CMK (cell line): ENCODE data around the gene CHRNA4.
"Not testable (repeated sequence)": the region's sequence is repeated elsewhere in the genome, so short reads cannot be mapped to it uniquely, and the experiment has no call there.

Experiments used
- DNase-seq: peaks from one replicate; pipeline ENCODE4 v3.0.0-alpha.2; 2010; ENCODE audit warnings: low read depth

Gene CHRNA4

DNA sequence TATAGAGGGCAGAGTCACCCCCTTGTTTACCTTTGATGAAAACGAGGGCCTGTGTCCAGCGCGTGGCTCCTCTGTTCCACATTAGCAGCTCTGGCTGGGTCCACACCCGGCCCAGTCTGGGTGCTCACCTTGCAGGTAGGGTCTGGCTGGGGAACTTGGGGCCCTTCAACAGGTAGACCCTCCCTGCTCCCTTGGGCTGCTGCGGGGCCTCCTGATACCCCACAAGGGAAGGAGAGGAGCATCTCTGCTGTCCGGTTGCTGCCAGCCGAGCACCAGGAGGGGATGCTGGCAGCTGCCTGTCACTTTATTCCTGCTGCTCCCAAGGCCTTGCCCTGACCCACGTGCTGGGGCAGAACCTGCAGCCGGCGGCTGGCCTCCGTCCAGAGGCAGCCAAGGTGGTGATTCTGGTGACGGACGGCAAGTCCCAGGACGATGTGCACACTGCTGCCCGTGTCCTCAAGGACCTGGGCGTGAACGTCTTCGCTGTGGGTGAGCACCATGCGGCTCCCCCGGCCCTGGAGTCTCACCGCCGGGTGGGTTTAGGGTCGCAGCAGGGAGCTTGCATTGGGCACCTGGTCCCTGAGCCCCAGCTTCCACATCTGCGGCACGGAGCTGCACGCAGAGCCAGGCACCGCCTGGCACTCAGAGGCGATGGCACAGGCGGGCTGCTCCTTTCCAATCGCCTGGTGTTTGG is 52.8 kb downstream of the CHRNA4 start:
- no peak for DNase-seq

DNA sequence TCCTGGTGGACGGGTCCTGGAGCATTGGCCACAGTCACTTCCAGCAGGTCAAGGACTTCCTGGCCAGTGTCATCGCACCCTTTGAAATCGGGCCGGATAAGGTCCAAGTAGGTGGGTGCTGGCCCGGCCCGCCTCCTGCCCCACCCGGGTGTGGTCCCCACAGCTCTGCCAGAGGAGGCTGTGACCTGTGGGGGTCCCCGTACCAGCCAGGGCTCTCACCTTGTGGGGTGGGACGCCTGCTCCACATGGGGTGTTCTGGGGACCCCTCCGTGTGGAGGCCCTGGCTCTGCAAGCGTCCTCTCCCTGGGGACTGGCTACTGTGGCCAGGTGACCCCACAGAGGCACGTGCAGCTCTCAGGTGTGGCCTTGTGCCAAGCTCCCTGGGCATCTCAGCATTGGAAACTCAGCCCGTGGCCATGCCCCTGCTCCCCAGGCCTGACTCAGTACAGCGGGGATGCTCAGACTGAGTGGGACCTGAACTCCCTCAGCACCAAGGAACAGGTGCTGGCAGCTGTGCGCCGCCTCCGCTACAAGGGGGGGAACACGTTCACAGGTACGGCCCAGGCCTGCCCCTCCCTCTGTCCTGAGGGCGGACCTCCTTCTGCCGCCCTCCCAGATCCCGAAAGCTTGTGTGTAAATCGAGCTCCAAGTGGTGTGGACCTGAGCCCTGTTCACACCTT is 53.5 kb downstream of the CHRNA4 start:
- DNase-seq = no peak

DNA sequence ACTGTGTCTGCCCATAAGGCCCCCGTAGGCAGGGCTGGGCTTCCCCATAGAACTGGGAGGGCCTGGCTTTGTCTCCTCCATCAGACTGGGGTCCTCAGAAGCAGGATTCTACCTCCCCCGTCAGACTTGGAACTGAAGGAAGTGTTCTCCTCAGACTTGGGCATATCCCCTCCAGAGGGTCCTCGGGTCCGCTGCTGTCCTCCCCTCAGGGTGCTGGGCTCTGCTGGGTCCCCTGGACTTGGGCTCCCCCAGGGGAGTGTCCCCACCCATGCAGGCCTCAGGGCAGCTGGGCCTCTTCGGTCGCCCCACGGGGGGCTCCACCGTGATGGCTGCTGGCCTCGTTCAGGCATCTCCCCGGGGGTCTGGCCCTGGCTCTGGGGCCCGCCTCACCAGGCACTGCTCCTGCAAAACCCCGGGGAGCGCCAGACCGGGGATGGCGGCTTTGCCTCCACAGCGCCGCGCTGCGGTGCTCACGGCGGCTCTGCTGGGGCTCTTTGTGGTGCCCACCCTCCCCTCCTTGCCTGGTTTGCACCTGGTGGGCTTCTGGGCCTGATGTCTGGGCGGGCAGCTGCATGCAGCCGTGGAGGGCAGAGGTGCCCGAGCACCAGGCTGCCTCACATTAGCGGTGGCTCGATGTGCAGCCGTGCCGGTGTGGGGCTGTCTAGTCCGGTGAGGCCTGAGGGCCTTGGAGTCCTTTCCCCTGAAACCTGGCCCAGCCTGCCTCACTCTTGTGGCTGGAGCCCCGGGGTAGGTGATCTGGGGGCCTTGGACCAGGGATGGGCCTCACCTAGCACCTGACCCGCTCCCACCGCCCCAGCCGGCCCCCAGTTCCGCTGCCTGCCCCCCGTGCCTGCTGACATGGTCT is 54.2 kb downstream of the CHRNA4 start:
- DNase-seq = no peak

DNA sequence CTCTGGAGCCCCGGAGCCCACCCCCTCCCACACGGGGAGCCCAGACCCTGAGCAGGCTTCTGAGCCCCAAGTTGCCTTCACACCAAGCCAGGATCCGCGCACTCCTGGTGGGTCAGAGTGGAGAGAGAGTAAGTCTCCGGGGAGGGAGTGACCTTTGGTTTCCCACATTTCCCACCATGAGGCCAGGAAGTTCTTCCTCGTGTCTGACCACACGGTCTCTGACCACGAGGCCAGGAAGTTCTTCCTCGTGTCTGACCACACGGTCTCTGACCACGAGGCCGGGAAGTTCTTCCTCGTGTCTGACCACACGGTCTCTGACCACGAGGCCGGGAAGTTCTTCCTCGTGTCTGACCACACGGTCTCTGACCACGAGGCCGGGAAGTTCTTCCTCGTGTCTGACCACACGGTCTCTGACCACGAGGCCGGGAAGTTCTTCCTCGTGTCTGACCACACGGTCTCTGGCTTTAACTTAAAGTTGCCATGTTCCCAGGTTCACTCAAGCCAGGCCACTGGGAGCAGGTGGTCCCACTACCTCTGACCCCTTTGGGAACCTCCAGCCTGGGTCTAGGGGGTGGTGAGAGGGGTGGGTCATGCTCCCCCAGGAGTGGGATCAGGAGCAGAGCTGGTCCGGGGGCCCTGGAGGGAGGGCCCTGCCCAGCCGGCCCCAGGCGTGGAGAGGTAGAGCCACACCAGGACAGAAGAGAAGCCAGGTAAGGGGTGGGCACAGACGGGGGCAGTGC is 55.0 kb downstream of the CHRNA4 start:
- not testable (repeated sequence) for DNase-seq

DNA sequence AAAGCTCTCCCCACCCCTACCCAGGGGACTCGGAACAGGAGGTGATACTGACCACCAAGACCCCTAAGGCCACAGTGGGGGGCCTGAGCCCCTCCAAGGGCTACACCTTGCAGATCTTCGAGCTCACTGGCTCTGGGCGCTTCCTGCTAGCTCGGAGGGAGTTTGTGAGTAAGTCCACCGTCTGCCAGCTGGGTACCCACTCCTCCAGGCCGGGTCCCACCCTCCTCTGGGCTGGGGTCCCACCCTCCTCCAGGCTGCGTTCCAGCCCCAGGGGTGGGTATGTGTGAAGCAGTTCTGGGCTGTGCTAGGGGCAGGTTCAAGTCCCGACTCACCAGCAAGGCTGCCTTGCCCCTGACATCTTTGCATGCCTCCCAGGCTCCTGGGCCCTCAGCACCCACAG is 55.8 kb downstream of the CHRNA4 start:
- no peak for DNase-seq

DNA sequence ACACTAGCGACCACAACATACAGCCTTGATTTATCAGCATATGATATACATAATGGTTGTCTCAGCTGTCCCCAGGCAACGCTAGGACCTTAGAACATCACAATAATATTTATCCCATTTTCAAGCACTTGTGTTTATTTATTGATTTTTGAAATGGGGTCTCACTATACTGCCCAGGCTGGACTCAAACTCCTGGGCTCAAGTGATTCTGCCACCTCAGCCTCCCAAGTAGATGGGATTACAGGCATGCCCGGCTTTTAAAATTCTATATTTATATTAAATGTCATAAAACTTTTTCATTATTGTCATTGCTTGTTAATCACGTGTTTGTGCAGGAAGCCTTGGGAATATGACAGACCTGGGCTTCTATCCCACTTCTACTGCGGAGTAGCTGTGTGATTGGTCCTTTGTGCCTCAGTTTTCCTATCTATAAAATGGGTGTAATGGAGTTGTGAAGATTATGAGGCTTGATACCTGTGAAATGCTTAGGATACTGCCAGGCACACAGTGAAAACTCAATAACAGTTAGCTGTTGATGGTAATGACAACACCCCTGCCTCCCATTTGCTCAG is 58.0 kb downstream of the CHRNA4 start:
- no peak for DNase-seq

DNA sequence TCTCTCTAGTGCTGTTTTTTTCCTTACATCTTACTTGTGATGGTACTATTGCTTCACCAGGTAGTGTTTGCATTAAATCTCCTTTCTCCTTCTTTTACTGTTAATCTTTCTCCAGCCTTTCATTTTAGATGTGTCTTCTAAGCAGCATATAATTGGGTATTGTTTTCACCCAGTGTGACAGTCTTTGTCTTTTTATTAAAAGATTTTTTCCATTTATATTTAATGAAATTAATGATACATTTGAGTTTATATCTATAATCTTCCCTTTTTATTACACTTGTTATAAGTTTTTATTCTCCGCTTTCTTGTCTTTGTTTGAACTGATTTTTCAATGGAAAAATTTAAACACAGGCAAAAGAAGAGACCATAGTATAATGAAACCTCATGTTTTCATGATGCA is 59.5 kb downstream of the CHRNA4 start:
- no peak for DNase-seq

DNA sequence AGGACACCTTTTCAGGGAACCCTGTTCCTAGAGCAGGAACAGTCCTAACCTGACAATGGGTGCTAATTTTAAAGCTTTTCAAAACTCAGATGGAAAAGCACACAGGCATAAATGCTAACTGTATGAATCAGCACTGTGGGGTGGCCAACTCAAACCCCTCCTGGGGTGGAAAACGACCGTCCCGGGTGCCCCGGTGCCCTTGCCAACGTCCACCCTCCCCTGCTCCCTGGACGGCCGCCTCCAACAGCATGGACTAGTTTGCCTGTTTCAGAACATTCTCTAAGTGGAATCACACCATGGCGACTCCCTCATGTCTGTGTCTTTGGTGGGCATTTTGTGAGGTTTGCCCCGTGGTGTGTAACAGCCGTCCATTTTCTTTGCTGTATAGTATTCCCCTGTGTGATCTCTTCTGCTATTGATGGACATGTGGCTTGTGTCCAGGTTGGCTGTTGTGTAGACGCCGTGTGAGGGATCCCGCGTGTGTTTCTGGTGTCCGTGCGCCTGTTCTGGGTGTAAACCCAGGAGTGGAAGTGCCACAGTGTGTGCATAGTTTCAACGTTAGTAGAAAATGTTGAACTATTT is 62.3 kb downstream of the CHRNA4 start:
- DNase-seq = no peak

DNA sequence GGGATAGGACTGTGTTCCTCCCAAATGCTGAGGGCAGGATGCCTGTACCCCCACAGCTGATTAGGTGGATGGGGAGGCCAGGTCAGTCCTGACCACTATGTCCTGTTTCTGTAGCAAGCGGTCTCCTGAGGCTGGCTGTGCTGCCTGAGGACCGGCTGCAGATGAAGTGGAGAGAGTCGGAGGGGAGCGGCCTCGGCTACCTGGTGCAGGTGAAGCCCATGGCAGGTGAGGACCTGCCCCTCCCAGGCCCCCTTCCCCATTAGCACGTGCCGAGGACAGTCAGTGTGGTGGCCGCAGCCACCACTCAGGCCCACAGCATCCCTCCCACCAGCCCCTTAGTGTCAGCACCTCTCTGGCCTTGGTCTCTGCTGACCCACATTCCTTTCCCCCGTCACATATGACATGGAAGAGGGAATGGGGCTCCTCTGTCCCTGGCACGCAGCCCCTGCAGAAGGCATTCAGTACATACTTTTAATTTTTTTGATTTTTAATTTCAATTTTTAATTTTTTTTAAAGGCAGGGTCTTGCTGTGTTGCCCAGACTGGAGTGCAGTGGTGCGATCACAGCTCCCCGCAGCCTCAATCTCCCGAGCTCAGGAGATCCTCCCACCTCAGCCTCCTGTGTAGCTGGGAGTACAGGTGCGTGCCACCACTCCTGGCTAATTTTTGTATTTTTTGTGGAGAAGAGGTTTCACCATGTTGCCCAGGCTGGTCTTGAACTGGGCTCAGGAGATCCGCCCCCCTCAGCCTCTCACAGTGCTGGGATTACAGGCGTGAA is 63.2 kb downstream of the CHRNA4 start:
- DNase-seq = no peak

DNA sequence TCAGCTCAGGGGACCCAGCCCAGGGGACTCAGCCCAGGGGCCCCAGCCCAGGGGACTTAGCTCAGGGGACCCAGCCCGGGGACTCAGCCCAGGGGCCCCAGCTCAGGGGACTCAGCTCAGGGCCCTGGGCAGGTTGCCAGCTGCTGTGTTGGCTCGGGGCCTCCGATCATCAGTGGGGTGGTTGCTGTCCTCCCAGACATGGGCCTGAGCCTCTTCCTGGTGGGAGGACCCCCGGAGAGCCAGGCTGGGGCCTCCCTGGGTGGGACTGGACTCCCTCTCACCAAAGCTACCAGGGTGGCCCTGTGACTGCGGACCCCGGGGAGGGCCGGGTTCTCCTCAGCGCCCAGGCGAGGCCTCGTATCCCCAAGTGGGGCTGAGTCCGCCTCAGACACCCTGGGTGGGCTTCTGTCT is 63.8 kb downstream of the CHRNA4 start:
- no peak for DNase-seq

DNA sequence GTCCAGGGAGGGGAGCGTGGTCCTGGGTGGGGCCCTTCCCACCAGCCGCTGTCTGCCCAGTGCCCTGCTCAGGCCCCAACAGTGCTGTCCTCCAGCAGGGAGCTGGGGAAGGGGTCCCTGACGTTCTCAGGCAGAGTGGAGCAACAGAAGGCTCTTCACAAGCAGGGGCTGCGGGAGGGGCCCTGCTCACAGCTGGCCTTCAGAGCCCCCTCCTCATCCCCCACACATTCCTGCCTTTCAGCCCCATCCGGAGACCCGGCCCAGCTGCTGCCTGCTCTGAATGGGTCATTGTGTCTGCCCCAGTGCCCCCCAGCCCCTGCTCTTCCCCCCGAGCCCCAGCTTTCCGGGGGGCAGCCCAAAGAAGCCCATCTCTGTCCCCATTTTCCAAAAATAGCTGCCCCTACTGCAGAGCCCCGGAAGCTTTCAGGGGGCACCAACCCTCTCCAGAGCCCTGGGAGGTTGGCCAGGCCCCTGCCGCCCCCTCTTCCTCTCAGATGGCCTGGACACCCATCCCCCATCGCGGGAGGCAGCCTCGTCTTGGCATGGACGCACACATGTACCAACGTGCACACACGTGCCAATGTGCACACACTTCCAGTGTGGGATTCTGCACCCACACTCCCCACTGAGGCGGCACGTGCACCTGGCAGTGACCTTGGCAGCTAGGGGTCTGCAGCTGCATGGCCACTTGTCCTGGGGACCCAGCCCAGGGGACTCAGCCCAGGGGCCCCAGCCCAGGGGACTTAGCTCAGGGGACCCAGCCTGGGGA is 64.4 kb downstream of the CHRNA4 start:
- no peak for DNase-seq

DNA sequence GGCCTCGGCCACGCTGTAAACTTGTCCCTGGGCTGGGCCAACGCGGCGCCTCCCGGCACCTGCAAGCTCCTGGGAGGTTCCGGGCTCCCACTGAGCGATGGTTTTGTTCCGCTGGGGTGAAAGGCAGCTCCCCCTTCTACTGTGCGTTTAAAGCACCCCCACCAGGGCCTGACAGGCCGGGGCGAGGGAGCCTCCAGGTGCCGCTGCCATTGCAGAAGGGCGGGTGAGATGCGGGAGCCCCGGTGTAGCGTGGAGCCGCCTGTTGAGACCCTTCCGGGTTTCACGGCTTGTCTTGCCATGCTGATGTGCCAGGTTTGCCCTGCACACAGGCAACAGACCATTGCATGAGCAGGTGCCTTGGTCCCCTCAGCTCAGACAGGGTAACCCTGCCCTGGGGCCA is 65.3 kb downstream of the CHRNA4 start:
- no peak for DNase-seq

DNA sequence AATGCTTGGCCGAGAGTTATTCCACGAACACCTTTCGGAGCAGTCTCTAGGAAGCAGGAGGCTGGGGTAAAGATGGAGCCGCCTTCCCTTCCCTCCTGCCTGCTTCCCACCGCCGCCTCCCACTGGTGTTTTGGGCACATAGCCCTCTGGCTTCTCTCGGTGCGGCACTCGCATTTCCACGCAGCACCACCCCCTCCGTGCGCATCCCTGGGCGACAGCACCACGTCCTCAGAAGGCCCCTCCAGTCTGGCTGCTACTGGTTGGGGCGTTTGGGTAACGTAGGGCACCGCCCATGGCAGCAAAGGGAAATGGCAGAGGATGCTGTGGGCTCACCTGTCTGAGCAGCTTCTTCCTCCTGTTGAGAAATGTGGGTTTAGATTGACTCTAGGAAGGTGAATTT is 65.7 kb downstream of the CHRNA4 start:
- no peak for DNase-seq

DNA sequence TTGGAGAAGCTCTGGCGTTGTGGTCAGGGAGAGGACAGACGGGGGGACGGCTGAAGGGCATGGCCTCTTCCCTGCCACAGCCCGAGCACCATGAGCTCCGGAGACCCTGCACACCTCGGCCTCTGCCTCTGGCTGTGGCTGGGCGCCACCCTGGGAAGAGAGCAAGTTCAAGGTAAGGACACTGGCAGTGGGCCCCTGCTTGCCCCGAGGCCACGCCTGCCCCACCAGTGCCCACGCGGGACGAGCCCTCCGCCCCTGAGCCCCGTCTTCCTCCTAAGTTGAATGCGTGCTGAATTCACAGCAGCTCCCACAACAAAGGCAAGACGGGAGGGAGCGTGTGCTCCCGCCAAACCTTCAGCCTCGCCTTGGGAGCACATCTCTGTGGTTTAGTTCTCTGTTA is 66.1 kb downstream of the CHRNA4 start:
- no peak for DNase-seq

DNA sequence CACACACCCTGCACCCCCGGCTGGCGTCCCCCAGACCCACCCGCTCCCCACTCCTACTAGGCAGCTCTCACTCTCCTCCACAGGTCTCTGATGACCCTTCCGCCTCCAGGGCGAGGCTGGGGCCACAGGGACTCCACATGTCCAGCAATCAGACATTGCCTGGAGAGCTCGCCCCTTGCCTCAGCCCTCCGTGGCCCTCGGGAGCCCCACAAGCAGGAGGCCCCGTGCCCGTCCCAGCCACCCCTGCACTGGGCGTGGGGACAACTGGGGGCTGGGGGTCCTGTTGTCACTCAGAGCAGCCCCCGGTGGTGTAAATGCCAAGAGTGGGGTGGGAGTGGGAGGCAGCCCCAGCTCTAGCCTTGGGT is 66.6 kb downstream of the CHRNA4 start:
- DNase-seq = no peak

DNA sequence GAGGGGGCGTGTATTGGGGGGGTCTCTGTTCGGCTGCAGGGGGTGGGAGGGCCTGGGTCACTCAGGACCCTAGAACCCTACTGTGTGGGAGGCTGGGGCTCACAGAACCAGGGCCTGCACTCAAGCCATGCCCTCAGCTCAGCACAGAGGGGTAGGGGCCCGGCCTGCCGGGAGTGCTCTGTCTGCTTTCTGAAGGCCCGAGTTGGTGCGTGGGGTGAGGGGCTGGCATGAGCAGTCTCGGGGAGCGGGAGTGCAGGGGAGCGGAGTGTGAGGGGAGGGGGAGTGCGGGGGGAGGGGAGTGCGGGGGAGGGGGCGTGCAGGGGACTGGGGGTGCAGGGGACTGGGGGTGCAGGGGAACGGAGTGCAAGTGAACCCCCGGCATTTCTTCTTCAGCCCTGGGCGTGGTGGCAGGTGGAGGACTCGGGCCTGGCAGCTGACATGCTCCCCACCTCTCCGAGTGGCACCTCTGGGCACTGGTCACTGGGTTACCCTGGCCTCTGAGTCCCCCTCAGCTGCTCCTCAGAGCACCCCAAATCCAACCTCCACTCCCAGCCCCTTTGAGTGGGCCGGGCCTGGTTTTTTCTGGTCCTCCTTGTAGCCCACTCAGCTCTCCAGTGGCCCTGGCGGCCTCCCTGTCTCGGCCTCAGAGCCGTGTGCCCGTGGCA is 67.1 kb downstream of the CHRNA4 start:
- no peak for DNase-seq

DNA sequence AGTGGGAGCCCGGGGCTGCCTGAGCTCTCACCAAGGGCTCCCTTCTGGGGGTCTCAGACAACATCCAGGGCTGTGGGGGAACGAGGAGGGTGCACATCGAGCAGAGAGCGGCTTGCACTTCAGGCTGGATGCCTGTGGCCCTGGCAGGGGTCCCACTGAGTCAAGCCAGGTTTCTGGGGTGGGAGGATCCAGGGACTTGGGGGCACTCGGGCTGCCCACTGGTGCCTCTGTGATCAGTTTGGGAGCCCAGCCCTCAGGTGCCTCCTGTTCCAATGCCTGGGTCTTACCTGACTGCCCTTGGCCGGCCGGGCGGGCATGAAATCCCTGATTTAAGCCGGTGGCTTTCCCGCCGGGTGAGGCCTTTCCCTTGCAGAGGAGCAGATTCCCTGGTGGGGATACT is 67.7 kb downstream of the CHRNA4 start:
- no peak for DNase-seq
